ENCODE measurements around the gene MRPS18B. TPM values are rescaled to one million over a fixed set of nuclear protein-coding genes. Genes with fewer than 3 reads are reported as not detected.

MRPS18B gene
- total and polyA plus RNA-seq, 10 donors, result 41.2 to 74.0 (median 51.8) TPM

- DNase-seq, result peak; percentile 52
- peaks cover 22 to 56% (median 33%) of the 10 kb centered on the region in 6 donors for H3K4me1 ChIP-seq
- H3K36me3 ChIP-seq, result peaks cover 2 to 63% (median 49%) of the 10 kb centered on the region in 6 donors
- H3K9me3 ChIP-seq, result no peaks in the 10 kb centered on the region
- WGBS, 5 donors, result 8 to 14% (median 10%) methylated on average over 8 of the region's 8 CpGs
- TF ChIP-seq CTCF (IDR thresholded peaks at IDR 0.05 in 8 of 11, conservative IDR thresholded peaks at IDR 0.05 in 3 of 11) (no peak), POLR2AphosphoS5 (IDR thresholded peaks at IDR 0.05) (no peak), POLR2A (IDR thresholded peaks at IDR 0.05) (no peak)
- H3K27me3 ChIP-seq (replicated peaks in 1 of 7), result no peaks in the 10 kb centered on the region
- peak overlapping the region; percentile 93 to 98 (median 96) for H3K27ac ChIP-seq
- peak overlapping the region; percentile 52 to 94 (median 71) for H3K4me3 ChIP-seq
- intact Hi-C loops (cut with DNase I; ENCODE audit: low total_unique reads), result loop anchor here (10.0 kb wide), 1 partner anchor 106 kb away; the partner anchor contains the start of gene TUBB
Observed at GRCh38 chr6:30618270-30618797, 694 bp downstream of the MRPS18B start.

- TF ChIP-seq POLR2AphosphoS5 (IDR thresholded peaks at IDR 0.05), result no peak
- TF ChIP-seq CTCF (IDR thresholded peaks at IDR 0.05 in 8 of 11, conservative IDR thresholded peaks at IDR 0.05 in 3 of 11), result no peak
- TF ChIP-seq POLR2A (IDR thresholded peaks at IDR 0.05), result no peak
- Histone ChIP-seq H3K36me3 (peaks cover 2 to 69% (median 62%) of the 10 kb centered on the region in 6 donors), H3K27me3 (replicated peaks in 1 of 7) (no peaks in the 10 kb centered on the region), H3K9me3 (no peaks in the 10 kb centered on the region), H3K4me1 (peaks cover 10 to 43% (median 21%) of the 10 kb centered on the region in 6 donors), H3K4me3 (peak overlapping the region in 1 of 8 donors; percentile 72), H3K27ac (peak overlapping the region in 2 of 8 donors; percentile 9 to 96)
- DNase-seq, result no peak
- intact Hi-C loops (cut with DNase I; ENCODE audit: low total_unique reads), result loop anchor here (10.0 kb wide), 1 partner anchor 105 kb away; the partner anchor contains the start of gene TUBB
- 95 to 96% (median 96%) methylated on average over 11 of the region's 11 CpGs for WGBS, 5 donors
Observed at GRCh38 chr6:30619561-30619960, 1.9 kb downstream of the MRPS18B start.

GRCh38 chr6:30625511-30625910 is 7.9 kb downstream of the MRPS18B start:
- no peak for DNase-seq
- intact Hi-C loops (cut with DNase I; ENCODE audit: low total_unique reads), result no loop called here
- Histone ChIP-seq H3K4me1 (peaks cover 12 to 43% (median 22%) of the 10 kb centered on the region in 6 donors), H3K9me3 (no peaks in the 10 kb centered on the region), H3K4me3 (no peak overlapping the region), H3K27me3 (replicated peaks in 1 of 7) (no peaks in the 10 kb centered on the region), H3K27ac (peak overlapping the region in 3 of 8 donors; percentile 86 to 93 (median 93)), H3K36me3 (peaks cover 3 to 86% (median 74%) of the 10 kb centered on the region in 6 donors)
- no peak for TF ChIP-seq POLR2A (IDR thresholded peaks at IDR 0.05)
- TF ChIP-seq POLR2AphosphoS5 (IDR thresholded peaks at IDR 0.05), result no peak
- no peak for TF ChIP-seq CTCF (IDR thresholded peaks at IDR 0.05 in 8 of 11, conservative IDR thresholded peaks at IDR 0.05 in 3 of 11)
- WGBS, 5 donors, result 93 to 97% (median 96%) methylated on average over 8 of the region's 8 CpGs

- intact Hi-C loops (cut with DNase I; ENCODE audit: low total_unique reads), result no loop called here
- peak within 1 kb of the TSS; percentile 66 to 93 (median 88) for H3K27ac ChIP-seq
- no peaks in the 10 kb centered on the region for H3K27me3 ChIP-seq (replicated peaks in 1 of 7)
- peaks cover 3 to 85% (median 64%) of the 10 kb centered on the region in 6 donors for H3K36me3 ChIP-seq
- H3K9me3 ChIP-seq, result no peaks in the 10 kb centered on the region
- H3K4me3 ChIP-seq, result peak within 1 kb of the TSS; percentile 49 to 74 (median 53)
- WGBS, 5 donors, result 4% methylated on average over 32 to 36 of the region's 36 CpGs
- DNase-seq, result peak; percentile 97
- TF ChIP-seq POLR2A (IDR thresholded peaks at IDR 0.05), result no peak
- TF ChIP-seq CTCF (IDR thresholded peaks at IDR 0.05 in 8 of 11, conservative IDR thresholded peaks at IDR 0.05 in 3 of 11), result peak in 10 of 11 experiments; percentile 19 to 69 (median 58)
- TF ChIP-seq POLR2AphosphoS5 (IDR thresholded peaks at IDR 0.05), result peak; percentile 90 to 95 (median 93)
- peaks cover 11 to 32% (median 22%) of the 10 kb centered on the region in 6 donors for H3K4me1 ChIP-seq
Observed at GRCh38 chr6:30626484-30627366, 9.1 kb downstream of the MRPS18B start, which contains the start of gene ATAT1. TSS of gene ATAT1 (plus strand) at chr6:30626874.

Measured in spleen (tissue), 11 donors.